A673 (cell line): ENCODE measurements around the gene CDKN1A. TPM values are rescaled to one million over a fixed set of nuclear protein-coding genes. Genes with fewer than 3 reads are reported as not detected.

ENCODE experiments used
- BruUV-seq: library from RNA; stranded (reverse); fragments of 400-500 nt; replicated peaks from 2 replicates; lab custom pipeline; 2021; lab: Mats Ljungman, UMichigan
- CTCF ChIA-PET: fragments of 300-600 bp; sonication (Branson Sonifier 250); formaldehyde crosslinking; loops from one replicate; lab custom pipeline; 2022; ENCODE audit warnings: antibody characterized with exemption; lab: Charles Lee
- POLR2A ChIA-PET: fragments of 300-600 bp; sonication (Branson Sonifier 250); formaldehyde crosslinking; loops from one replicate; lab custom pipeline; 2022; ENCODE audit warnings: antibody characterized with exemption; ENCODE audit not compliant: low non-redundant PET; lab: Charles Lee
- DNase-seq: peaks from one replicate; pipeline ENCODE4 v3.0.0-alpha.2; 2015; ENCODE audit warnings: low spot score
- H3K27ac ChIP-seq: fragments of 200-600 bp; sonication (generic); 2 replicates; pipeline ENCODE4 v1.5.1; 2016; ENCODE audit warnings: mixed run types, low read depth, mild to moderate bottlenecking, mixed read lengths, antibody characterized with exemption, low read length; ENCODE audit not compliant: poor library complexity, severe bottlenecking
- H3K27me3 ChIP-seq: fragments of 200-600 bp; sonication (generic); replicated peaks from 2 replicates; pipeline ENCODE4 v1.6.1; 2017; ENCODE audit warnings: mixed run types, low read depth, mild to moderate bottlenecking, mixed read lengths, antibody characterized with exemption, low read length; ENCODE audit not compliant: insufficient read depth, poor library complexity
- H3K36me3 ChIP-seq: fragments of 200-600 bp; sonication (generic); 2 replicates; pipeline ENCODE4 v1.6.1; 2016; ENCODE audit warnings: mixed run types, mild to moderate bottlenecking, mixed read lengths, antibody characterized with exemption, low read length; ENCODE audit not compliant: insufficient read depth, poor library complexity, severe bottlenecking
- H3K4me1 ChIP-seq: fragments of 200-600 bp; sonication (generic); 2 replicates; pipeline ENCODE4 v1.6.1; 2017; ENCODE audit warnings: mixed run types, mild to moderate bottlenecking, mixed read lengths, antibody characterized with exemption, low read length; ENCODE audit not compliant: insufficient read depth, poor library complexity, severe bottlenecking
- H3K4me3 ChIP-seq: fragments of 200-600 bp; sonication (generic); 2 replicates; pipeline ENCODE4 v1.5.1; 2016; ENCODE audit warnings: low read depth, mixed run types, mild to moderate bottlenecking, mixed read lengths, low read length; ENCODE audit not compliant: poor library complexity, severe bottlenecking
- H3K9me3 ChIP-seq: fragments of 200-600 bp; sonication (generic); 2 replicates; pipeline ENCODE4 v1.6.1; 2016; ENCODE audit warnings: mixed run types, low read depth, mild to moderate bottlenecking, mixed read lengths, antibody characterized with exemption, low read length; ENCODE audit not compliant: poor library complexity, severe bottlenecking
- CTCF ChIP-seq: fragments of 300-800, 200-600 bp; sonication (generic); conservative IDR thresholded peaks from 2 replicates; pipeline ENCODE4 v1.5.1; 2017; ENCODE audit warnings: low read depth, mild to moderate bottlenecking, antibody characterized with exemption, low read length, moderate library complexity, mixed read lengths
- EZH2 ChIP-seq: fragments of 200-600 bp; sonication (generic); IDR thresholded peaks from 2 replicates; pipeline ENCODE4 v1.6.1; 2017; ENCODE audit warnings: borderline replicate concordance, low read depth, mild to moderate bottlenecking, mixed read lengths, antibody characterized with exemption, low read length; ENCODE audit not compliant: poor library complexity, severe bottlenecking
- intact Hi-C: fragments of 100-400 bp; cut with micrococcal nuclease; formaldehyde crosslinking; loops from one replicate; pipeline ENCODE4 v1.10.0; 2022; ENCODE audit not compliant: unreplicated experiment
- total RNA-seq: library from RNA; stranded (reverse); gene quantifications from 2 replicates; pipeline ENCODE4 v1.2.3, GENCODE V29; 2021

CDKN1A gene
- total RNA-seq, 1 experiment from 2014 or later, result 33.6 TPM

GRCh38 chr6:36731622-36732310 lies 53.3 kb downstream of the CDKN1A start:
- Histone ChIP-seq H3K36me3 (no peaks in the 10 kb centered on the region), H3K4me1 (peaks cover 8% of the 10 kb centered on the region), H3K27ac (no peak overlapping the region), H3K4me3 (no peak overlapping the region), H3K9me3 (no peaks in the 10 kb centered on the region), H3K27me3 (no peaks in the 10 kb centered on the region)
- TF ChIP-seq CTCF (no peak), EZH2 (no peak)
- no peak for DNase-seq
- CTCF ChIA-PET, result no interaction called here
- intact Hi-C loops, result no loop called here
- BruUV-seq, result no TSS peak
- POLR2A ChIA-PET, result no interaction called here

- no peaks in the 10 kb centered on the region for H3K36me3 ChIP-seq
- no peaks in the 10 kb centered on the region for H3K9me3 ChIP-seq
- no peak for DNase-seq
- no peak for TF ChIP-seq EZH2
- no peak for TF ChIP-seq CTCF
- no peaks in the 10 kb centered on the region for H3K27me3 ChIP-seq
- ChIA-PET CTCF (no interaction called here), POLR2A (no interaction called here)
- H3K4me3 ChIP-seq, result no peak overlapping the region
- peaks cover 8% of the 10 kb centered on the region for H3K4me1 ChIP-seq
- BruUV-seq, result no TSS peak
- intact Hi-C loops, result no loop called here
- H3K27ac ChIP-seq, result no peak overlapping the region
Measured at GRCh38 chr6:36733300-36733699, 54.8 kb downstream of the CDKN1A start.

GRCh38 chr6:36734486-36735060 lies 56.1 kb downstream of the CDKN1A start:
- DNase-seq, result no peak
- BruUV-seq, result no TSS peak
- no peak overlapping the region for H3K27ac ChIP-seq
- POLR2A ChIA-PET, result no interaction called here
- H3K4me1 ChIP-seq, result no peaks in the 10 kb centered on the region
- intact Hi-C loops, result no loop called here
- no peaks in the 10 kb centered on the region for H3K27me3 ChIP-seq
- no peak overlapping the region for H3K4me3 ChIP-seq
- CTCF ChIA-PET, result no interaction called here
- no peaks in the 10 kb centered on the region for H3K36me3 ChIP-seq
- H3K9me3 ChIP-seq, result no peaks in the 10 kb centered on the region
- TF ChIP-seq CTCF (no peak), EZH2 (no peak)
